HepG2 (cell line): ENCODE data around the gene ARPC3. TPM values are rescaled to one million over a fixed set of nuclear protein-coding genes. Genes with fewer than 3 reads are reported as not detected.

Experiments
- EED ChIP-seq: sonication (generic); formaldehyde crosslinking; IDR thresholded peaks from 2 replicates; pipeline ENCODE4 v1.5.0; 2020; ENCODE audit warnings: mild to moderate bottlenecking, missing genetic modification reagents
- ERF ChIP-seq: IDR thresholded peaks from 2 replicates; pipeline ENCODE4 v1.6.1; 2018; ENCODE audit warnings: missing biosample characterization, missing genetic modification reagents
- GATAD1 ChIP-seq: IDR thresholded peaks from 2 replicates; pipeline ENCODE4 v1.6.1; 2016; ENCODE audit warnings: missing genetic modification reagents, missing compliant biosample characterization
- KLF13 ChIP-seq: sonication (generic); formaldehyde crosslinking; IDR thresholded peaks from 2 replicates; pipeline ENCODE4 v1.4.0; 2020; ENCODE audit warnings: mild to moderate bottlenecking, missing genetic modification reagents
- MED8 ChIP-seq: sonication (generic); formaldehyde crosslinking; IDR thresholded peaks from 2 replicates; pipeline ENCODE4 v1.8.1; 2023; ENCODE audit warnings: mild to moderate bottlenecking, missing genetic modification reagents; ENCODE audit not compliant: insufficient replicate concordance
- MTA1 ChIP-seq: sonication (generic); formaldehyde crosslinking; IDR thresholded peaks from 2 replicates; pipeline ENCODE4 v1.4.0; 2020; ENCODE audit warnings: missing genetic modification reagents, mild to moderate bottlenecking, borderline replicate concordance
- NCOA1 ChIP-seq: sonication (generic); formaldehyde crosslinking; IDR thresholded peaks from 2 replicates; pipeline ENCODE4 v1.9.0; 2021; ENCODE audit warnings: missing genetic modification reagents
- NFYC ChIP-seq: IDR thresholded peaks from 2 replicates; pipeline ENCODE4 v1.6.1; 2016; ENCODE audit warnings: missing genetic modification reagents, missing compliant biosample characterization
- PLRG1 ChIP-seq: fragments of 450-650 bp; conservative IDR thresholded peaks from 2 replicates; pipeline ENCODE4 v1.6.1; 2016
- PTBP1 ChIP-seq: fragments of 200-400 bp; formaldehyde crosslinking; IDR thresholded peaks from 2 replicates; pipeline ENCODE4 v1.6.1; 2018; ENCODE audit warnings: low read length, low read depth; ENCODE audit not compliant: poor library complexity, severe bottlenecking
- RBAK ChIP-seq: sonication (generic); formaldehyde crosslinking; IDR thresholded peaks from 2 replicates; pipeline ENCODE4 v1.5.1; 2020; ENCODE audit warnings: mild to moderate bottlenecking, missing genetic modification reagents
- SAP130 ChIP-seq: IDR thresholded peaks from 2 replicates; pipeline ENCODE4 v1.6.1; 2016; ENCODE audit warnings: low read depth
- SNAPC2 ChIP-seq: sonication (generic); formaldehyde crosslinking; IDR thresholded peaks from 2 replicates; pipeline ENCODE4 v1.8.1; 2022; ENCODE audit warnings: mild to moderate bottlenecking, missing genetic modification reagents
- ZNF256 ChIP-seq: sonication (generic); formaldehyde crosslinking; conservative IDR thresholded peaks from 2 replicates; pipeline ENCODE4 v1.4.0; 2020; ENCODE audit warnings: missing genetic modification reagents
- ZNF431 ChIP-seq: sonication (generic); formaldehyde crosslinking; IDR thresholded peaks from 2 replicates; pipeline ENCODE4 v1.9.0; 2022; ENCODE audit warnings: missing genetic modification reagents, low read depth, mild to moderate bottlenecking, borderline replicate concordance
- ZNF768 ChIP-seq: sonication (generic); formaldehyde crosslinking; IDR thresholded peaks from 2 replicates; pipeline ENCODE4 v1.4.0; 2020; ENCODE audit warnings: missing genetic modification reagents
- polyA plus RNA-seq, 8 experiments: library from polyadenylated mRNA; depleted of rRNA in 3 of 8; stranded (reverse) in 7 of 8; unstranded in 1 of 8; fragments of >200 nt; fragmentation: Illumina TruSeq in 4 of 8; extraction: Trizol in 4 of 8; gene quantifications; 2 replicates each; pipeline versions ENCODE4 v1.2.1 to v1.2.3, GENCODE V29; 2011 to 2016; ENCODE audit warnings: low read depth in 4 of 8, missing spikeins in 1 of 8, mixed read lengths in 1 of 8; ENCODE audit not compliant: insufficient read depth in 1 of 8
- total RNA-seq, 5 experiments: library from RNA; depleted of rRNA; stranded (reverse); fragments of >200 nt; fragmentation: Illumina TruSeq; extraction: Trizol; gene quantifications; 2 replicates each; pipeline ENCODE4 v1.2.3, GENCODE V29; 2016; ENCODE audit warnings: low read depth in 1 of 5
- TF ChIP-seq, protein P1 (sequence below): conservative IDR thresholded peaks from 2 replicates; pipeline ENCODE4 v1.6.1; 2018; ENCODE audit warnings: missing genetic modification reagents
- TF ChIP-seq, protein P2 (sequence below): IDR thresholded peaks from 2 replicates; pipeline ENCODE4 v1.6.1; 2016; ENCODE audit warnings: missing biosample characterization, missing genetic modification reagents, low read depth
- TF ChIP-seq, protein P3 (sequence below): sonication (generic); formaldehyde crosslinking; IDR thresholded peaks from 2 replicates; pipeline ENCODE4 v1.5.1; 2020; ENCODE audit warnings: mild to moderate bottlenecking, moderate library complexity, missing genetic modification reagents
- TF ChIP-seq, protein P4 (sequence below): sonication (generic); formaldehyde crosslinking; IDR thresholded peaks from 2 replicates; pipeline ENCODE4 v1.4.0; 2020; ENCODE audit warnings: missing genetic modification reagents, borderline replicate concordance
- TF ChIP-seq, protein P5 (sequence below): sonication (generic); formaldehyde crosslinking; IDR thresholded peaks from 2 replicates; pipeline ENCODE4 v1.8.0; 2022; ENCODE audit warnings: missing genetic modification reagents, mild to moderate bottlenecking, borderline replicate concordance

ARPC3 gene
- total and polyA plus RNA-seq, 2 of the 13 experiments (the other 11 are each of a cell fraction or from before 2014, with no cell fraction given), result 32.7 to 234 TPM

DNA sequence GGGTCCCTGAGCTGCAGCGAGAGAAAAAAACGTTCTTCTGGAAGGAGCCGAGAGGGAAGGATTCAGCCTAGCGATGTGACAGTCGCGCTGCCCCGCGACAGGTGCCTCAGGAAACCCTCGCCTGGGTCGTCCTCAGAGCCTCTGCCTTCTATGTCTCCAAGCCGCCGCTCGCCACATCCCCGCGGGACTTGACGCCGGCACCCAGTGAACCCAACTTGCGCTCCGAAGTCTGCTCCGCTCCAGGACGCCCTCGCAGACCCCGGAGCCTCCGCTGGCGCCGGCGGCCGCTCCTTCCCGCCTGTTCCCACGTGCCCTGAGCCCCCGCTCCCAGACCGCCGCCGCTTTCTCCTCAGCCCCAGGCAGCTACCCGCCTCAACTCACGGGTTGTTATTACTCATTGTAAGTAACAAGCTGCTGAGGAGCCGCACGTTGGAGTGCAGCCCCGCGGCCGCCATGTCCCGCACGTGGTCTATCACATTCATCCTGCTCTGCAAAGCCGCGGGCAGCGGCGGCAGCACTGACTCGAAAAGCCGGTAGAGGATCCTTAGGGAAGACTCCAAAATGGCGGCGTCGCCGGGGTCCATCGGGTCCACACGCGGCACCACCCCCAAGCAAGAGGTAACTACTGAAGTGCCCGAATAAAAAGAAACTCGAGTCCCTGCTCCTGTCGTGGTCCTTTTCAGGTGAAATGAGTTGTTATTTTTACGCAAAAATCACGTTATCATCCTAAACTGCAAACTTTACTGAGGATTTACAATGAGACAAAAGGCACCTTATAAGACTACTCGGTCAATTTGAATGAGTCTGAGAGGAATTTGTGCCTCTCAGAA lies 46.8 kb downstream of the ARPC3 start, which contains the start of gene ANAPC7 (continued):
- TF ChIP-seq PLRG1 (no peak), SNAPC2 (CRISPR knock-in tag) (peak; percentile 59; the same call in 1 of the 2 replicates), PTBP1 (no peak), NCOA1 (no peak), RBAK (no peak), ZNF256 (CRISPR knock-in tag) (peak; percentile 85; the same call in 1 of the 2 replicates), ZNF768 (CRISPR knock-in tag) (peak; percentile 64; the same call in 1 of the 2 replicates), SAP130 (peak; percentile 93), ERF (CRISPR knock-in tag) (0 out of 2 replicates have a peak, but pooled peaks have one; percentile 10), ZNF431 (CRISPR knock-in tag) (no peak), MTA1 (CRISPR knock-in tag) (no peak), GATAD1 (CRISPR knock-in tag) (peak; percentile 84), MED8 (CRISPR knock-in tag) (peak; percentile 16), EED (peak; percentile 78; the same call in 1 of the 2 replicates), KLF13 (no peak), NFYC (CRISPR knock-in tag) (no peak)
- TF ChIP-seq, protein P1, sequence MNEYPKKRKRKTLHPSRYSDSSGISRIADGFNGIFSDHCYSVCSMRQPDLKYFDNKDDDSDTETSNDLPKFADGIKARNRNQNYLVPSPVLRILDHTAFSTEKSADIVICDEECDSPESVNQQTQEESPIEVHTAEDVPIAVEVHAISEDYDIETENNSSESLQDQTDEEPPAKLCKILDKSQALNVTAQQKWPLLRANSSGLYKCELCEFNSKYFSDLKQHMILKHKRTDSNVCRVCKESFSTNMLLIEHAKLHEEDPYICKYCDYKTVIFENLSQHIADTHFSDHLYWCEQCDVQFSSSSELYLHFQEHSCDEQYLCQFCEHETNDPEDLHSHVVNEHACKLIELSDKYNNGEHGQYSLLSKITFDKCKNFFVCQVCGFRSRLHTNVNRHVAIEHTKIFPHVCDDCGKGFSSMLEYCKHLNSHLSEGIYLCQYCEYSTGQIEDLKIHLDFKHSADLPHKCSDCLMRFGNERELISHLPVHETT (CRISPR knock-in tag), result no peak
- TF ChIP-seq, protein P2, sequence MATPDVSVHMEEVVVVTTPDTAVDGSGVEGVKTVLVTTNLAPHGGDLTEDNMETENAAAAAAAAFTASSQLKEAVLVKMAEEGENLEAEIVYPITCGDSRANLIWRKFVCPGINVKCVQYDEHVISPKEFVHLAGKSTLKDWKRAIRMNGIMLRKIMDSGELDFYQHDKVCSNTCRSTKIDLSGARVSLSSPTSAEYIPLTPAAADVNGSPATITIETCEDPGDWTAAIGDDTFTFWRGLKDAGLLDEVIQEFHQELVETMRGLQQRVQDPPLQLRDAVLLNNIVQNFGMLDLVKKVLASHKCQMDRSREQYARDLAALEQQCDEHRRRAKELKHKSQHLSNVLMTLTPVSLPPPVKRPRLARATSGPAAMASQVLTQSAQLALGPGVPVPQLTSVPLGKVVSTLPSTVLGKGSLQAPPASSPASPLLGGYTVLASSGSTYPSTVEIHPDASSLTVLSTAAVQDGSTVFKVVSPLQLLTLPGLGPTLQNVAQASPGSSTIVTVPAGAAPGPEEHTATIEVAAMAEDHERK (CRISPR knock-in tag), result no peak
- TF ChIP-seq, protein P3, sequence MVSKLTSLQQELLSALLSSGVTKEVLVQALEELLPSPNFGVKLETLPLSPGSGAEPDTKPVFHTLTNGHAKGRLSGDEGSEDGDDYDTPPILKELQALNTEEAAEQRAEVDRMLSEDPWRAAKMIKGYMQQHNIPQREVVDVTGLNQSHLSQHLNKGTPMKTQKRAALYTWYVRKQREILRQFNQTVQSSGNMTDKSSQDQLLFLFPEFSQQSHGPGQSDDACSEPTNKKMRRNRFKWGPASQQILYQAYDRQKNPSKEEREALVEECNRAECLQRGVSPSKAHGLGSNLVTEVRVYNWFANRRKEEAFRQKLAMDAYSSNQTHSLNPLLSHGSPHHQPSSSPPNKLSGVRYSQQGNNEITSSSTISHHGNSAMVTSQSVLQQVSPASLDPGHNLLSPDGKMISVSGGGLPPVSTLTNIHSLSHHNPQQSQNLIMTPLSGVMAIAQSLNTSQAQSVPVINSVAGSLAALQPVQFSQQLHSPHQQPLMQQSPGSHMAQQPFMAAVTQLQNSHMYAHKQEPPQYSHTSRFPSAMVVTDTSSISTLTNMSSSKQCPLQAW (CRISPR knock-in tag), result no peak
- TF ChIP-seq, protein P4, sequence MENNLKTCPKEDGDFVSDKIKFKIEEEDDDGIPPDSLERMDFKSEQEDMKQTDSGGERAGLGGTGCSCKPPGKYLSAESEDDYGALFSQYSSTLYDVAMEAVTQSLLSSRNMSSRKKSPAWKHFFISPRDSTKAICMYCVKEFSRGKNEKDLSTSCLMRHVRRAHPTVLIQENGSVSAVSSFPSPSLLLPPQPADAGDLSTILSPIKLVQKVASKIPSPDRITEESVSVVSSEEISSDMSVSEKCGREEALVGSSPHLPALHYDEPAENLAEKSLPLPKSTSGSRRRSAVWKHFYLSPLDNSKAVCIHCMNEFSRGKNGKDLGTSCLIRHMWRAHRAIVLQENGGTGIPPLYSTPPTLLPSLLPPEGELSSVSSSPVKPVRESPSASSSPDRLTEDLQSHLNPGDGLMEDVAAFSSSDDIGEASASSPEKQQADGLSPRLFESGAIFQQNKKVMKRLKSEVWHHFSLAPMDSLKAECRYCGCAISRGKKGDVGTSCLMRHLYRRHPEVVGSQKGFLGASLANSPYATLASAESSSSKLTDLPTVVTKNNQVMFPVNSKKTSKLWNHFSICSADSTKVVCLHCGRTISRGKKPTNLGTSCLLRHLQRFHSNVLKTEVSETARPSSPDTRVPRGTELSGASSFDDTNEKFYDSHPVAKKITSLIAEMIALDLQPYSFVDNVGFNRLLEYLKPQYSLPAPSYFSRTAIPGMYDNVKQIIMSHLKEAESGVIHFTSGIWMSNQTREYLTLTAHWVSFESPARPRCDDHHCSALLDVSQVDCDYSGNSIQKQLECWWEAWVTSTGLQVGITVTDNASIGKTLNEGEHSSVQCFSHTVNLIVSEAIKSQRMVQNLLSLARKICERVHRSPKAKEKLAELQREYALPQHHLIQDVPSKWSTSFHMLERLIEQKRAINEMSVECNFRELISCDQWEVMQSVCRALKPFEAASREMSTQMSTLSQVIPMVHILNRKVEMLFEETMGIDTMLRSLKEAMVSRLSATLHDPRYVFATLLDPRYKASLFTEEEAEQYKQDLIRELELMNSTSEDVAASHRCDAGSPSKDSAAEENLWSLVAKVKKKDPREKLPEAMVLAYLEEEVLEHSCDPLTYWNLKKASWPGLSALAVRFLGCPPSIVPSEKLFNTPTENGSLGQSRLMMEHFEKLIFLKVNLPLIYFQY, result no peak
- TF ChIP-seq, protein P5, sequence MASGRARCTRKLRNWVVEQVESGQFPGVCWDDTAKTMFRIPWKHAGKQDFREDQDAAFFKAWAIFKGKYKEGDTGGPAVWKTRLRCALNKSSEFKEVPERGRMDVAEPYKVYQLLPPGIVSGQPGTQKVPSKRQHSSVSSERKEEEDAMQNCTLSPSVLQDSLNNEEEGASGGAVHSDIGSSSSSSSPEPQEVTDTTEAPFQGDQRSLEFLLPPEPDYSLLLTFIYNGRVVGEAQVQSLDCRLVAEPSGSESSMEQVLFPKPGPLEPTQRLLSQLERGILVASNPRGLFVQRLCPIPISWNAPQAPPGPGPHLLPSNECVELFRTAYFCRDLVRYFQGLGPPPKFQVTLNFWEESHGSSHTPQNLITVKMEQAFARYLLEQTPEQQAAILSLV, result no peak
